Measurements from ENCODE around the gene OR10J5. TPM values are rescaled to one million over a fixed set of nuclear protein-coding genes. Genes with fewer than 3 reads are reported as not detected.

OR10J5 gene
- not detected in 2 replicates for total RNA-seq

DNA sequence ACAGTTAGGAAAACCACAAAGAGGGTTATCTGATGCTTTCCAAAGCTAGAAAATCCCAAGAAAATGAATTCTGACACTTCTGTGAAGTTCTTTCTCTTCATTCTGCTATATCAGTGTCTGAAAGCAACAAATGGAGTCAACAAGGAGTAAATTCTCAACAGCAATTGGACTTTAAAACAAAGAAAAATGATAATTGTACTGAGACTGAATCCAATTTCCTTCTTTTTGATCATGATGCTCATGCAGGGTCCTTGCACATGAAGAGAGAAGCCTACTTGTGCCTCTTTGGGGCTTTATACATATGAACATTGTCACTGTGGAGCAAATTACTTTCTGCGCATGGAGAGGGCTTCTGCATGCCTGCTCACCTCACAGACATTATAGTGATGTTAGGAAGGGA lies at the start of gene OR10J5:
Gene OR10J5 (minus strand): TSS at position 101 of the 400 bp plus-strand sequence. CDS start 0 bp downstream, at position 101.

Other genes with a start within 250 kb of the OR10J5 start
- gene FCER1A, start 233.7 kb downstream of the OR10J5 start, total RNA-seq, result not detected in 2 replicates
- not detected in 2 replicates for gene OR10J4, start 103.8 kb downstream of the OR10J5 start, total RNA-seq
- gene OR10J1, start 96.3 kb downstream of the OR10J5 start, total RNA-seq, result not detected in 2 replicates
- gene APCS, start 51.8 kb upstream of the OR10J5 start, total RNA-seq, result not detected in 2 replicates
- gene CRP, start 178.6 kb upstream of the OR10J5 start, total RNA-seq, result not detected in 2 replicates
- gene DUSP23, start 245.0 kb upstream of the OR10J5 start, total RNA-seq, result 57.1 and 72.2 TPM in 2 replicates

Data from mammary microvascular endothelial cell (primary cell).